HepG2 (cell line): ENCODE measurements around the gene MDP1. TPM values are rescaled to one million over a fixed set of nuclear protein-coding genes. Genes with fewer than 3 reads are reported as not detected.

ENCODE experiments used
- GZF1 ChIP-seq: sonication (generic); formaldehyde crosslinking; IDR thresholded peaks from 2 replicates; pipeline ENCODE4 v1.5.1; 2020; ENCODE audit warnings: mild to moderate bottlenecking, missing genetic modification reagents
- HMG20A ChIP-seq: IDR thresholded peaks from 2 replicates; pipeline ENCODE4 v1.6.1; 2016; ENCODE audit warnings: borderline replicate concordance
- NR2C2 ChIP-seq: sonication (generic); formaldehyde crosslinking; IDR thresholded peaks from 2 replicates; pipeline ENCODE4 v1.4.0; 2020; ENCODE audit warnings: missing genetic modification reagents, mild to moderate bottlenecking, moderate library complexity, borderline replicate concordance
- REL ChIP-seq: sonication (generic); formaldehyde crosslinking; conservative IDR thresholded peaks from 2 replicates; pipeline ENCODE4 v1.8.0; 2022; ENCODE audit warnings: mild to moderate bottlenecking, missing genetic modification reagents, moderate library complexity
- SETDB1 ChIP-seq: sonication (generic); formaldehyde crosslinking; IDR thresholded peaks from 2 replicates; pipeline ENCODE4 v1.5.1; 2020; ENCODE audit warnings: missing genetic modification reagents, mild to moderate bottlenecking, borderline replicate concordance
- TBP ChIP-seq: sonication (generic); formaldehyde crosslinking; IDR thresholded peaks from 2 replicates; pipeline ENCODE4 v1.5.0; 2020; ENCODE audit warnings: missing genetic modification reagents
- ZNF331 ChIP-seq: sonication (generic); formaldehyde crosslinking; IDR thresholded peaks from 2 replicates; pipeline ENCODE4 v1.4.0; 2020; ENCODE audit warnings: missing genetic modification reagents
- ZNF605 ChIP-seq: sonication (generic); formaldehyde crosslinking; IDR thresholded peaks from 2 replicates; pipeline ENCODE4 v1.8.0; 2022; ENCODE audit warnings: mild to moderate bottlenecking, missing genetic modification reagents
- ZNF703 ChIP-seq: sonication (generic); formaldehyde crosslinking; IDR thresholded peaks from 2 replicates; pipeline ENCODE4 v1.5.1; 2020; ENCODE audit warnings: missing genetic modification reagents, mild to moderate bottlenecking, moderate library complexity, borderline replicate concordance
- ZNF720 ChIP-seq: sonication (generic); formaldehyde crosslinking; IDR thresholded peaks from 2 replicates; pipeline ENCODE4 v1.4.0; 2020; ENCODE audit warnings: missing genetic modification reagents
- ZNF782 ChIP-seq: sonication (generic); formaldehyde crosslinking; IDR thresholded peaks from 2 replicates; pipeline ENCODE4 v1.4.0; 2020; ENCODE audit warnings: missing genetic modification reagents, mild to moderate bottlenecking, borderline replicate concordance
- ZSCAN22 ChIP-seq: sonication (generic); formaldehyde crosslinking; IDR thresholded peaks from 2 replicates; pipeline ENCODE4 v1.4.0; 2020; ENCODE audit warnings: mild to moderate bottlenecking, missing genetic modification reagents
- polyA plus RNA-seq, 8 experiments: library from polyadenylated mRNA; depleted of rRNA in 3 of 8; stranded (reverse) in 7 of 8; unstranded in 1 of 8; fragments of >200 nt; fragmentation: Illumina TruSeq in 4 of 8; extraction: Trizol in 4 of 8; gene quantifications; 2 replicates each; pipeline versions ENCODE4 v1.2.1 to v1.2.3, GENCODE V29; 2011 to 2016; ENCODE audit warnings: low read depth in 4 of 8, missing spikeins in 1 of 8, mixed read lengths in 1 of 8; ENCODE audit not compliant: insufficient read depth in 1 of 8
- total RNA-seq, 5 experiments: library from RNA; depleted of rRNA; stranded (reverse); fragments of >200 nt; fragmentation: Illumina TruSeq; extraction: Trizol; gene quantifications; 2 replicates each; pipeline ENCODE4 v1.2.3, GENCODE V29; 2016; ENCODE audit warnings: low read depth in 1 of 5
- TF ChIP-seq, protein P1 (sequence below): sonication (generic); formaldehyde crosslinking; IDR thresholded peaks from 2 replicates; pipeline ENCODE4 v1.4.0; 2020; ENCODE audit warnings: missing genetic modification reagents, borderline replicate concordance
- TF ChIP-seq, protein P2 (sequence below): sonication (generic); formaldehyde crosslinking; IDR thresholded peaks from 2 replicates; pipeline ENCODE4 v1.9.0; 2021; ENCODE audit warnings: missing genetic modification reagents, borderline replicate concordance
- TF ChIP-seq, protein P3 (sequence below): sonication (generic); formaldehyde crosslinking; IDR thresholded peaks from 2 replicates; pipeline ENCODE4 v1.5.0; 2020; ENCODE audit warnings: missing genetic modification reagents
- TF ChIP-seq, protein P4 (sequence below): IDR thresholded peaks from 2 replicates; pipeline ENCODE4 v1.6.1; 2016; ENCODE audit warnings: control low read depth
- TF ChIP-seq, protein P5 (sequence below), 2 experiments: sonication (generic) in 1 of 2; formaldehyde crosslinking in 1 of 2; IDR thresholded peaks; 2 replicates each; pipeline versions ENCODE4 v1.4.0 to v1.6.1; 2018 to 2020; ENCODE audit warnings: missing genetic modification reagents in 2 of 2, borderline replicate concordance in 1 of 2, low read depth in 1 of 2, mild to moderate bottlenecking in 1 of 2, missing biosample characterization in 1 of 2
- TF ChIP-seq, protein P6 (sequence below): sonication (generic); formaldehyde crosslinking; IDR thresholded peaks from 2 replicates; pipeline ENCODE4 v1.9.0; 2021; ENCODE audit warnings: missing genetic modification reagents, borderline replicate concordance

The MDP1 gene
- total and polyA plus RNA-seq, 2 of the 13 experiments (the other 11 are each of a cell fraction or from before 2014, with no cell fraction given), result 44.1 to 48.7 TPM

DNA sequence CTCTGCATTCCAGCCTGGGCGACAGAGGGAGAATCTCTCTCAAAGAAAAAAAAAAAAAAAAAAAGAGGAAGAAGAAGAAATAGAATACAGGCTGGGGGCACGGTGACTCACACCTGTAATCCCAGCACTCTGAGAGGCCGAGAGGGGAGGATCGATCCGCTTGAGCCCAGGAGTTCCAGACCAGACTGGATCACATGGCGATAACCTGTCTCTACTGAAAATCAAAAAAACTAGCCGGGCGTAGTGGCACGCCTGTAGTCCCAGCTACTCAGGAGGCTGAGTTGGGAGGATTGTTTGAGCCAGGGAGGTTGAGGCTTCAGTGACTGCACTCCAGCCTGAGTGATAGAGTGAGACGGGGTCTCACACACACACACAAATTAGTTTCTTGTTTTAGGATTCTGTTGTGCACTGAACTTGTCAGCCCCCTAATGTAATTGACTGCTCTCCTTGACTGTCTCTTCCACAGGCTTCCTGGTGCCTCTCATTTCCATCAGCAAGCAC lies 27.5 kb upstream of the MDP1 start (continued):
- TF ChIP-seq, protein P1, sequence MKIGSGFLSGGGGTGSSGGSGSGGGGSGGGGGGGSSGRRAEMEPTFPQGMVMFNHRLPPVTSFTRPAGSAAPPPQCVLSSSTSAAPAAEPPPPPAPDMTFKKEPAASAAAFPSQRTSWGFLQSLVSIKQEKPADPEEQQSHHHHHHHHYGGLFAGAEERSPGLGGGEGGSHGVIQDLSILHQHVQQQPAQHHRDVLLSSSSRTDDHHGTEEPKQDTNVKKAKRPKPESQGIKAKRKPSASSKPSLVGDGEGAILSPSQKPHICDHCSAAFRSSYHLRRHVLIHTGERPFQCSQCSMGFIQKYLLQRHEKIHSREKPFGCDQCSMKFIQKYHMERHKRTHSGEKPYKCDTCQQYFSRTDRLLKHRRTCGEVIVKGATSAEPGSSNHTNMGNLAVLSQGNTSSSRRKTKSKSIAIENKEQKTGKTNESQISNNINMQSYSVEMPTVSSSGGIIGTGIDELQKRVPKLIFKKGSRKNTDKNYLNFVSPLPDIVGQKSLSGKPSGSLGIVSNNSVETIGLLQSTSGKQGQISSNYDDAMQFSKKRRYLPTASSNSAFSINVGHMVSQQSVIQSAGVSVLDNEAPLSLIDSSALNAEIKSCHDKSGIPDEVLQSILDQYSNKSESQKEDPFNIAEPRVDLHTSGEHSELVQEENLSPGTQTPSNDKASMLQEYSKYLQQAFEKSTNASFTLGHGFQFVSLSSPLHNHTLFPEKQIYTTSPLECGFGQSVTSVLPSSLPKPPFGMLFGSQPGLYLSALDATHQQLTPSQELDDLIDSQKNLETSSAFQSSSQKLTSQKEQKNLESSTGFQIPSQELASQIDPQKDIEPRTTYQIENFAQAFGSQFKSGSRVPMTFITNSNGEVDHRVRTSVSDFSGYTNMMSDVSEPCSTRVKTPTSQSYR, result no peak
- TF ChIP-seq ZSCAN22 (CRISPR knock-in tag), result no peak
- no peak for TF ChIP-seq TBP
- no peak for TF ChIP-seq SETDB1 (CRISPR knock-in tag)
- TF ChIP-seq, protein P2, sequence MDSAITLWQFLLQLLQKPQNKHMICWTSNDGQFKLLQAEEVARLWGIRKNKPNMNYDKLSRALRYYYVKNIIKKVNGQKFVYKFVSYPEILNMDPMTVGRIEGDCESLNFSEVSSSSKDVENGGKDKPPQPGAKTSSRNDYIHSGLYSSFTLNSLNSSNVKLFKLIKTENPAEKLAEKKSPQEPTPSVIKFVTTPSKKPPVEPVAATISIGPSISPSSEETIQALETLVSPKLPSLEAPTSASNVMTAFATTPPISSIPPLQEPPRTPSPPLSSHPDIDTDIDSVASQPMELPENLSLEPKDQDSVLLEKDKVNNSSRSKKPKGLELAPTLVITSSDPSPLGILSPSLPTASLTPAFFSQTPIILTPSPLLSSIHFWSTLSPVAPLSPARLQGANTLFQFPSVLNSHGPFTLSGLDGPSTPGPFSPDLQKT (CRISPR knock-in tag), result no peak
- no peak; the same call in 1 of the 2 replicates for TF ChIP-seq HMG20A (CRISPR knock-in tag)
- TF ChIP-seq, protein P3, sequence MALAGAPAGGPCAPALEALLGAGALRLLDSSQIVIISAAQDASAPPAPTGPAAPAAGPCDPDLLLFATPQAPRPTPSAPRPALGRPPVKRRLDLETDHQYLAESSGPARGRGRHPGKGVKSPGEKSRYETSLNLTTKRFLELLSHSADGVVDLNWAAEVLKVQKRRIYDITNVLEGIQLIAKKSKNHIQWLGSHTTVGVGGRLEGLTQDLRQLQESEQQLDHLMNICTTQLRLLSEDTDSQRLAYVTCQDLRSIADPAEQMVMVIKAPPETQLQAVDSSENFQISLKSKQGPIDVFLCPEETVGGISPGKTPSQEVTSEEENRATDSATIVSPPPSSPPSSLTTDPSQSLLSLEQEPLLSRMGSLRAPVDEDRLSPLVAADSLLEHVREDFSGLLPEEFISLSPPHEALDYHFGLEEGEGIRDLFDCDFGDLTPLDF (CRISPR knock-in tag), result no peak
- TF ChIP-seq ZNF331 (CRISPR knock-in tag), result no peak
- TF ChIP-seq, protein P4, sequence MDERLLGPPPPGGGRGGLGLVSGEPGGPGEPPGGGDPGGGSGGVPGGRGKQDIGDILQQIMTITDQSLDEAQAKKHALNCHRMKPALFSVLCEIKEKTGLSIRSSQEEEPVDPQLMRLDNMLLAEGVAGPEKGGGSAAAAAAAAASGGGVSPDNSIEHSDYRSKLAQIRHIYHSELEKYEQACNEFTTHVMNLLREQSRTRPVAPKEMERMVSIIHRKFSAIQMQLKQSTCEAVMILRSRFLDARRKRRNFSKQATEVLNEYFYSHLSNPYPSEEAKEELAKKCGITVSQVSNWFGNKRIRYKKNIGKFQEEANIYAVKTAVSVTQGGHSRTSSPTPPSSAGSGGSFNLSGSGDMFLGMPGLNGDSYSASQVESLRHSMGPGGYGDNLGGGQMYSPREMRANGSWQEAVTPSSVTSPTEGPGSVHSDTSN, result no peak
- no peak for TF ChIP-seq GZF1 (CRISPR knock-in tag)
- TF ChIP-seq, protein P5, sequence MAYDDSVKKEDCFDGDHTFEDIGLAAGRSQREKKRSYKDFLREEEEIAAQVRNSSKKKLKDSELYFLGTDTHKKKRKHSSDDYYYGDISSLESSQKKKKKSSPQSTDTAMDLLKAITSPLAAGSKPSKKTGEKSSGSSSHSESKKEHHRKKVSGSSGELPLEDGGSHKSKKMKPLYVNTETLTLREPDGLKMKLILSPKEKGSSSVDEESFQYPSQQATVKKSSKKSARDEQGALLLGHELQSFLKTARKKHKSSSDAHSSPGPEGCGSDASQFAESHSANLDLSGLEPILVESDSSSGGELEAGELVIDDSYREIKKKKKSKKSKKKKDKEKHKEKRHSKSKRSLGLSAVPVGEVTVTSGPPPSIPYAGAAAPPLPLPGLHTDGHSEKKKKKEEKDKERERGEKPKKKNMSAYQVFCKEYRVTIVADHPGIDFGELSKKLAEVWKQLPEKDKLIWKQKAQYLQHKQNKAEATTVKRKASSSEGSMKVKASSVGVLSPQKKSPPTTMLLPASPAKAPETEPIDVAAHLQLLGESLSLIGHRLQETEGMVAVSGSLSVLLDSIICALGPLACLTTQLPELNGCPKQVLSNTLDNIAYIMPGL (CRISPR knock-in tag; IDR thresholded peaks at IDR 0.05; ENCODE audit: borderline replicate concordance in 1 of 2, low read depth in 1 of 2), result no peak
- TF ChIP-seq ZNF720 (CRISPR knock-in tag), result no peak
- no peak; the same call in 1 of the 2 replicates for TF ChIP-seq ZNF605
- no peak for TF ChIP-seq NR2C2 (CRISPR knock-in tag)
- TF ChIP-seq REL (CRISPR knock-in tag), result no peak
- TF ChIP-seq, protein P6, sequence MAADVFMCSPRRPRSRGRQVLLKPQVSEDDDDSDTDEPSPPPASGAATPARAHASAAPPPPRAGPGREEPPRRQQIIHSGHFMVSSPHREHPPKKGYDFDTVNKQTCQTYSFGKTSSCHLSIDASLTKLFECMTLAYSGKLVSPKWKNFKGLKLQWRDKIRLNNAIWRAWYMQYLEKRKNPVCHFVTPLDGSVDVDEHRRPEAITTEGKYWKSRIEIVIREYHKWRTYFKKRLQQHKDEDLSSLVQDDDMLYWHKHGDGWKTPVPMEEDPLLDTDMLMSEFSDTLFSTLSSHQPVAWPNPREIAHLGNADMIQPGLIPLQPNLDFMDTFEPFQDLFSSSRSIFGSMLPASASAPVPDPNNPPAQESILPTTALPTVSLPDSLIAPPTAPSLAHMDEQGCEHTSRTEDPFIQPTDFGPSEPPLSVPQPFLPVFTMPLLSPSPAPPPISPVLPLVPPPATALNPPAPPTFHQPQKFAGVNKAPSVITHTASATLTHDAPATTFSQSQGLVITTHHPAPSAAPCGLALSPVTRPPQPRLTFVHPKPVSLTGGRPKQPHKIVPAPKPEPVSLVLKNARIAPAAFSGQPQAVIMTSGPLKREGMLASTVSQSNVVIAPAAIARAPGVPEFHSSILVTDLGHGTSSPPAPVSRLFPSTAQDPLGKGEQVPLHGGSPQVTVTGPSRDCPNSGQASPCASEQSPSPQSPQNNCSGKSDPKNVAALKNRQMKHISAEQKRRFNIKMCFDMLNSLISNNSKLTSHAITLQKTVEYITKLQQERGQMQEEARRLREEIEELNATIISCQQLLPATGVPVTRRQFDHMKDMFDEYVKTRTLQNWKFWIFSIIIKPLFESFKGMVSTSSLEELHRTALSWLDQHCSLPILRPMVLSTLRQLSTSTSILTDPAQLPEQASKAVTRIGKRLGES (CRISPR knock-in tag), result no peak
- TF ChIP-seq ZNF703 (CRISPR knock-in tag), result no peak
- 0 out of 2 replicates have a peak, but pooled peaks have one; percentile 8 for TF ChIP-seq ZNF782
